HG03108 (cell line): Measurements from ENCODE around the gene STX7.
"Not testable (repeated sequence)": the region's sequence is repeated elsewhere in the genome, so short reads cannot be mapped to it uniquely, and the experiment has no call there.

Source experiments
- ATAC-seq: cut with Tn5 transposase; IDR thresholded peaks from one replicate; pipeline ENCODE4 v1.9.1; 2021; ENCODE audit warnings: moderate library complexity; ENCODE audit not compliant: unreplicated experiment

Gene STX7, protein sequence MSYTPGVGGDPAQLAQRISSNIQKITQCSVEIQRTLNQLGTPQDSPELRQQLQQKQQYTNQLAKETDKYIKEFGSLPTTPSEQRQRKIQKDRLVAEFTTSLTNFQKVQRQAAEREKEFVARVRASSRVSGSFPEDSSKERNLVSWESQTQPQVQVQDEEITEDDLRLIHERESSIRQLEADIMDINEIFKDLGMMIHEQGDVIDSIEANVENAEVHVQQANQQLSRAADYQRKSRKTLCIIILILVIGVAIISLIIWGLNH

GRCh38 chr6:132512638-132513632, at the start of gene STX7:
Gene STX7, minus strand, starts transcription at chr6:132513116. Its CDS starts 9,586 bp downstream, at chr6:132503530.
- peak; percentile 86 for ATAC-seq

- ATAC-seq = not testable (repeated sequence)
Measured at GRCh38 chr6:132560087-132560486, 47.2 kb upstream of the STX7 start.

DNA sequence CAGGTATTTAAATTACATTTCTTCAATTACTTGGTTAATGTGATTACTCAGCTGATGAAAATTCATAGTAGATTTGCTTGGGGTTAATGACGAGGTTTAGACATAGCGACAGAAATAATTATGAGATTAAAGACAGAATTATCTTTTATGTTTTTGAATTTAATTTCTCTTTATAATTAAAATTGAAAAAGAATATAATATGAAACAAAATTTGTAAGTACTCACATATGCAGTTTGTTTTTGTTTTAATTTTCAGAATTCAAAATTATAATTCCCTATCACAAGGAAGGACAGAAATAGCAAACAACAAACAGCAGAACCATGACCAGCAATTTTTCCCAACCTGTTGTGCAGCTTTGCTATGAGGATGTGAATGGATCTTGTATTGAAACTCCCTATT, 39.5 kb upstream of the STX7 start, which contains the start of gene TAAR8:
TAAR8 (plus strand) TSS at position 301 of the 400 bp plus-strand sequence; CDS start at position 322, 21 bp downstream.
- no peak for ATAC-seq

DNA sequence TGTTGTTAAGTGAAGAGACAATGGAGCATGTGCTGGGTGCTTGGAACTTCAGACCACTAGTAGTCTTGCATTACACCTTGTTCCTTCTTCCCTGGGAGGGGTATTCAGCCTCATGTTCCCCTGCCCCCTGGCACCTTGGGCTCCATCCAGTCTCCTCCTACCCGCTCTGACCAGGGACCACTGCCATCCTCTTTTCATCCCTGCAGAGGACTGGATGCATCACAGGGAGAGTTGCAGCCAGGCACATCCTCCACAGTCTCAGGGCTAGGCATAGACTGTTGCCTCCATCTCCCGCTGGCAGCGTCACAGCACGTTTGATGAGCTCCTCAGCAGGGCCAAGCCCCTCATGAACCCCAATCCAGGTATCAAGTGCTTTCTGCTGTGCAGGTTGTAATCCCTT, 38.3 kb upstream of the STX7 start:
- ATAC-seq = no peak

GRCh38 chr6:132548746-132549463, 36.0 kb upstream of the STX7 start:
- ATAC-seq = no peak

- no peak for ATAC-seq
Measured at GRCh38 chr6:132544826-132545225, 31.9 kb upstream of the STX7 start.

DNA sequence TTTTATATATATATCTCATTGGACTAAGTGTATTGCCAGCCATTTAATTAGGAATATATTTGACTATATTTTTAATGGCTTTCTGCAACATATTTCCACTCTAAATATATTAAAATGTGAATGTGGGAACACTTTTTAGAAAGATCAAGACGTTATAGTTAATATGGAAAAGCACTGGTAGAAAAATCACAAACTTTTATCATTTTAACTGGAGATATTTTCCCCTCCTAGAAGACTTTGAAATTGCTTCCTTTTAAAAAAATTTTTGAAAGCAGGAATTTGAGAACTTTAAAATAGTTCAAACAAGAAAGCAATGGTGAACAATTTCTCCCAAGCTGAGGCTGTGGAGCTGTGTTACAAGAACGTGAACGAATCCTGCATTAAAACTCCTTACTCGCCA, 25.1 kb upstream of the STX7 start, which contains the start of gene TAAR9:
TAAR9 (plus strand) TSS at position 301 of the 400 bp plus-strand sequence; CDS start at position 314, 13 bp downstream.
- ATAC-seq = no peak

DNA sequence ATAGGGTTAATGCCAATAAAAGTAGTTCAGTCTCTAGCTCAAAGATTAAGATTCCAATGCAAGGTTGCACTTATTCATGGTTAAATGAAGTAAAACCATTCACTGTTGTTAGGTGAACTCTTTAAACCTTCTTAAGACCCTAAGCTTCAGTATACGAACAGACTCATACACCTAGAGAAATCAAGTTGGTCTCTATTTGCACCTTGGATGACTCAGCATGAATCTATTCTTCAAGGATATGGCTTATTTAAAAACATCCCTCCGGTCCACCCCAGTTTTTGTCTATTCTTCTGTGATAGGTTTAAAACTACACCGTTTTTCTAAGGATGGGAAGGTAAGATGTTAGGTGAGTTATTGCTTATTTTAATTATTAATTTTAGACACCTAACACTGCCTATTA, 24.2 kb upstream of the STX7 start:
- no peak for ATAC-seq

DNA sequence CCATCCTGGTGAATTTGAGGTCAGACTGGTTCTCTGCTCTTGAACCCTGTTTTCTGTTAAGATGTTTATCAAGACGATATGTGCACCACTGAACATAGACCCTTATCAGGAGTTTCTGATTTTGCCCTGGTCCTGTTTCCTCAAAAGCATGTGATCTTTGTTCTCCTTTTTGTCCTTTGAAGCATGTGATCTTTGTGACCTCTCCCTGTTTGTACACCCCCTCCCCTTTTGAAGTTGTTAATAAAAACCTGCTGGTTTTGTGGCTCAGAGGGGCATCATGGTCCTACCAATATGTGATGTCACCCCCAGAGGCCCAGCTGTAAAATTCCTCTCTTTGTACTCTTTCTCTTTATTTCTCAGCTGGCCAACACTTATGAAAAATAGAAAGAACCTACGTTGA, 21.6 kb upstream of the STX7 start:
- not testable (repeated sequence) for ATAC-seq

- ATAC-seq = no peak
Measured at GRCh38 chr6:132530293-132530974, 17.5 kb upstream of the STX7 start.

- ATAC-seq = no peak
Measured at GRCh38 chr6:132527791-132528190, 14.9 kb upstream of the STX7 start.

DNA sequence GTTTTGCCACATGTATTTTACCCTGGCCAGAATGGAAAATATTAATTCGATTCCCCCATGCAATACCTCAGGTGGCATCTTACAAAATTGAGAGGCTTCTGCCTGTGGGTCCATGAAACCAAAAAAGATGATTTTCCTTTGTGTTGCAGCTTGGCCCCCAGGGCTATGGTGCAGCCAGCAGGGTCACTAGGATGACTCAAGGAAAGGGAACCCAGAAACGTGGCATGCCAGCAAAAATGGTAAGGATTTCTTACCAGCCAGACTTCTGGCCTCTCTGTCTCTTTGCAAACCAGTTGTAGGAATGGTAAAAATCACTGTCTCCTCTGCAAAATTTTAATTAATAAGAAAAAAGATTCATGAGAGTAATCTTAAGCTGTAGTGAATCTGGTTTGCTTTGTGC, 13.5 kb upstream of the STX7 start:
- ATAC-seq = no peak

DNA sequence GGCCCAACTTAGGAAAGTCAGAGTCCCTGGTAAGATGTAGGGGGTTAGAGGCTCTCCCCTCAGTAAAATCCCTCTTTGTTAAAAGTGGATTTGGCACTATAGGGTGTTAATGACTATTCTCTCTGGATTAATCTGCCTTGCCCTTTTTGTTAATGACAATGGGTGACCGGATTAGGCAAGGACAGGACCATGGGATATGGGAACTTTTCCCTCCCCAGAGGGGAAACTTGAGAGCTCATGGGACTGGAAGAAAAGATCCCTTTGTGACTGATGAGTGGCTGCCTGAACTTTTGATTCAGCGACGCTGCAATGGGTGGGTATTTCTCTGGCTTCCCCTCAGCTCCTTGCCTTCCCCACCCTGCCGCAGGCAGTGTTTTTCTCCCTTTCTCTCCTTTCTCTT, 12.9 kb upstream of the STX7 start:
- ATAC-seq = no peak

DNA sequence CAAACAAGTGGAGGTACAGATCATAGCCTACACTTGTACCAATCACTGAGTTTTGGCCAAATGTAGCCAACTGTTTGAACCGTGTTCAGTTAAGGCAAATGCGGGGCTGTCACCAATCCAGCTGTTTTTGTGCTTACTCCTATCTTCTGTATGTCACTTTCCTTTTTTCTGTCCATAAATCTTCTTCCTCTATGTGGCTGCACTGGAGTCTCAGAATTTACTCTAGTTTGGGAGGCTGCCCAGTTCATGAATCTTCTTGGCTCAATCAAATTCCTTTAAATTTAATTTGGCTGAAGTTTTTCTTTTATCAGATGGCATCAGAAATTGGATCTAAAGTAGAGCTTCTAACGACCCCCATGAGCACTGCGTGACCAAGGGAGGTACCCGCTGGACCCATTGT, 11.7 kb upstream of the STX7 start:
- no peak for ATAC-seq

- no peak for ATAC-seq
Measured at GRCh38 chr6:132520953-132521352, 8.0 kb upstream of the STX7 start.

DNA sequence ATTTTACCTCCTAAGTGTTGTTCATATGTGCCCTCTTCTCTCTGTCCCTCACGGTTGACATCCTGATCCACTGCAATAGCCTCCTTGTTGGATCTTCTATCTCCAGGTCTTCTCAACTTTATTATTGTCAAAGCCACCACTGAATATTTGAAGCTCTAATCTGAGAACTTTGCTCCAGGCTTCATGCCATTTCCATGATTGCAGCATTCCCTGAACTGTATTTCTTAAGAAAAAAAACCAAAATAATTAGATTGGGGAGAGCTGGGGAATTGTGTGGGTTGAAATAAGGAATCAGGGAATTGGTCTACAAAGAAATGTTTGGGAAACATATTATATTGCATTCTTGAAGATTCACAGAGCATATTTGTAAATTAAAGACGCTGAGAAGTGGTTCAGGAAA, 2.5 kb upstream of the STX7 start:
- no peak for ATAC-seq

GRCh38 chr6:132513831-132514545, 1.1 kb upstream of the STX7 start:
- ATAC-seq = no peak

- ATAC-seq = no peak
Measured at GRCh38 chr6:132512342-132512637, 626 bp downstream of the STX7 start.

GRCh38 chr6:132511831-132512220, 1.1 kb downstream of the STX7 start:
- peak; percentile 20 for ATAC-seq

GRCh38 chr6:132511210-132511830, 1.6 kb downstream of the STX7 start:
- ATAC-seq = peak; percentile 22
